ENCODE results near the gene ATG7.

DNA sequence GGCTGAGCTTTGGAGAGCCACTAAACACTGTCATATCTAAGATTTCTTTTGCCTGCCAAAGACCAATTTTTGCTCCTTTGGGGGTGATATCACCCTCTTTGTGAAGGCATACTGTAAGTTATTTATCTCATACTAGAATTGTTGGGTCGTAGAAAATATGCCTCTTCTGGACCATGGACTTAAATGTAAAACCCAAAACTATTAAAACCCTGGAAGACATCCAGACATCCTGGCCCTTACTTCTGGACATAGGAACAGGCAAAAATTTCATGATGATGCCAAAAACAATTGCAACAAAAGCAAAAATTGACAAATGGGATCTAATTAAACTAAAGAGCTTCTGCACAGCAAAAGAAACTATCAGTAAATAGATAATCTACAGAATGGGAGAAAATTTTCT lies 172.2 kb downstream of the ATG7 start:
- TF ChIP-seq, protein P1, sequence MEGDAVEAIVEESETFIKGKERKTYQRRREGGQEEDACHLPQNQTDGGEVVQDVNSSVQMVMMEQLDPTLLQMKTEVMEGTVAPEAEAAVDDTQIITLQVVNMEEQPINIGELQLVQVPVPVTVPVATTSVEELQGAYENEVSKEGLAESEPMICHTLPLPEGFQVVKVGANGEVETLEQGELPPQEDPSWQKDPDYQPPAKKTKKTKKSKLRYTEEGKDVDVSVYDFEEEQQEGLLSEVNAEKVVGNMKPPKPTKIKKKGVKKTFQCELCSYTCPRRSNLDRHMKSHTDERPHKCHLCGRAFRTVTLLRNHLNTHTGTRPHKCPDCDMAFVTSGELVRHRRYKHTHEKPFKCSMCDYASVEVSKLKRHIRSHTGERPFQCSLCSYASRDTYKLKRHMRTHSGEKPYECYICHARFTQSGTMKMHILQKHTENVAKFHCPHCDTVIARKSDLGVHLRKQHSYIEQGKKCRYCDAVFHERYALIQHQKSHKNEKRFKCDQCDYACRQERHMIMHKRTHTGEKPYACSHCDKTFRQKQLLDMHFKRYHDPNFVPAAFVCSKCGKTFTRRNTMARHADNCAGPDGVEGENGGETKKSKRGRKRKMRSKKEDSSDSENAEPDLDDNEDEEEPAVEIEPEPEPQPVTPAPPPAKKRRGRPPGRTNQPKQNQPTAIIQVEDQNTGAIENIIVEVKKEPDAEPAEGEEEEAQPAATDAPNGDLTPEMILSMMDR (IDR thresholded peaks at IDR 0.05), result no peak
- TF ChIP-seq EZH2phosphoT487 (IDR thresholded peaks at IDR 0.05) (no peak), EZH2 (IDR thresholded peaks at IDR 0.05) (no peak)

Measured in neural progenitor cell (in vitro differentiated cells).